Fibroblast of lung (primary cell): Measurements from ENCODE around the gene POLA1. TPM values are rescaled to one million over a fixed set of nuclear protein-coding genes. Genes with fewer than 3 reads are reported as not detected.

Experiments used
- DNase-seq, 2 donors: peaks; one replicate each; pipeline versions ENCODE4 v3.0.0 to v3.0.0-alpha.2; 2010; ENCODE audit warnings: low read depth in 2 of 2
- H2AFZ ChIP-seq: 2 replicates; pipeline ENCODE4 v1.5.1; 2012; ENCODE audit warnings: low read length, control low read depth, inconsistent platforms
- H3K27ac ChIP-seq: 2 replicates; pipeline ENCODE4 v1.5.1; 2011; ENCODE audit warnings: low read length, control low read depth; ENCODE audit not compliant: insufficient read depth
- H3K27me3 ChIP-seq: 2 replicates; pipeline ENCODE4 v1.5.1; 2011; ENCODE audit warnings: mild to moderate bottlenecking, low read length; ENCODE audit not compliant: control insufficient read depth, insufficient read depth
- H3K36me3 ChIP-seq: 2 replicates; pipeline ENCODE4 v1.5.1; 2011; ENCODE audit warnings: low read length; ENCODE audit not compliant: control insufficient read depth, insufficient read depth
- H3K4me1 ChIP-seq: 2 replicates; pipeline ENCODE4 v1.5.1; 2011; ENCODE audit warnings: low read length; ENCODE audit not compliant: control insufficient read depth, insufficient read depth; ENCODE audit errors: extremely low read depth
- H3K4me2 ChIP-seq: 2 replicates; pipeline ENCODE4 v1.5.1; 2011; ENCODE audit warnings: low read length, control low read depth; ENCODE audit not compliant: insufficient read depth; ENCODE audit errors: extremely low read depth
- H3K4me3 ChIP-seq, 4 experiments: fragments of 200-600 bp in 1 of 4; sonication (generic) in 1 of 4; replicated peaks in 1 of 4; 2 replicates each; pipeline ENCODE4 v1.5.1; 2011 to 2016; ENCODE audit warnings: low read length in 4 of 4, low read depth in 3 of 4, mild to moderate bottlenecking in 3 of 4, control low read depth in 2 of 4, inconsistent platforms in 1 of 4, mixed read lengths in 1 of 4; ENCODE audit not compliant: insufficient read depth in 1 of 4; ENCODE audit errors: control extremely low read depth in 1 of 4
- H3K79me2 ChIP-seq: 2 replicates; pipeline ENCODE4 v1.5.1; 2012; ENCODE audit warnings: mild to moderate bottlenecking, low read length, inconsistent platforms; ENCODE audit not compliant: control insufficient read depth, insufficient read depth
- H3K9ac ChIP-seq: 2 replicates; pipeline ENCODE4 v1.5.1; 2011; ENCODE audit warnings: mild to moderate bottlenecking, low read length, control low read depth; ENCODE audit not compliant: insufficient read depth
- H3K9me3 ChIP-seq: 2 replicates; pipeline ENCODE4 v1.5.1; 2012; ENCODE audit warnings: low read depth, low read length; ENCODE audit not compliant: control insufficient read depth, insufficient read depth
- H4K20me1 ChIP-seq: 2 replicates; pipeline ENCODE4 v1.5.1; 2011; ENCODE audit warnings: low read length; ENCODE audit not compliant: control insufficient read depth, insufficient read depth; ENCODE audit errors: extremely low read depth
- EZH2 ChIP-seq: IDR thresholded peaks from 2 replicates; pipeline ENCODE4 v1.5.1; 2012; ENCODE audit warnings: low read length, control low read depth, mild to moderate bottlenecking; ENCODE audit errors: missing control alignments
- polyA plus RNA-seq, 2 donors: library from polyadenylated mRNA; depleted of rRNA in 1 of 2; stranded (reverse) in 1 of 2; unstranded in 1 of 2; fragments of >200 nt; gene quantifications; 2 replicates each; pipeline ENCODE4 v1.2.1, GENCODE V29; 2011 to 2012; ENCODE audit warnings: missing spikeins in 1 of 2
- total RNA-seq: library from RNA; depleted of rRNA; stranded (reverse); fragments of >200 nt; gene quantifications from 2 replicates; pipeline ENCODE4 v1.2.1, GENCODE V29; 2014
- TF ChIP-seq, protein P1 (sequence below), 2 donors: IDR thresholded peaks in 1 of 2; conservative IDR thresholded peaks in 1 of 2; 1 replicate in 1 of 2; 2 replicates in 1 of 2; pipeline ENCODE4 v1.5.1; 2011 to 2012; ENCODE audit warnings: low read length in 2 of 2, control low read depth in 1 of 2, inconsistent platforms in 1 of 2, low read depth in 1 of 2, mild to moderate bottlenecking in 1 of 2

Gene POLA1
- total and polyA plus RNA-seq, 2 donors (not counting 1 experiment from before 2014, with no cell fraction given): 1.7 to 9.2 TPM

DNA sequence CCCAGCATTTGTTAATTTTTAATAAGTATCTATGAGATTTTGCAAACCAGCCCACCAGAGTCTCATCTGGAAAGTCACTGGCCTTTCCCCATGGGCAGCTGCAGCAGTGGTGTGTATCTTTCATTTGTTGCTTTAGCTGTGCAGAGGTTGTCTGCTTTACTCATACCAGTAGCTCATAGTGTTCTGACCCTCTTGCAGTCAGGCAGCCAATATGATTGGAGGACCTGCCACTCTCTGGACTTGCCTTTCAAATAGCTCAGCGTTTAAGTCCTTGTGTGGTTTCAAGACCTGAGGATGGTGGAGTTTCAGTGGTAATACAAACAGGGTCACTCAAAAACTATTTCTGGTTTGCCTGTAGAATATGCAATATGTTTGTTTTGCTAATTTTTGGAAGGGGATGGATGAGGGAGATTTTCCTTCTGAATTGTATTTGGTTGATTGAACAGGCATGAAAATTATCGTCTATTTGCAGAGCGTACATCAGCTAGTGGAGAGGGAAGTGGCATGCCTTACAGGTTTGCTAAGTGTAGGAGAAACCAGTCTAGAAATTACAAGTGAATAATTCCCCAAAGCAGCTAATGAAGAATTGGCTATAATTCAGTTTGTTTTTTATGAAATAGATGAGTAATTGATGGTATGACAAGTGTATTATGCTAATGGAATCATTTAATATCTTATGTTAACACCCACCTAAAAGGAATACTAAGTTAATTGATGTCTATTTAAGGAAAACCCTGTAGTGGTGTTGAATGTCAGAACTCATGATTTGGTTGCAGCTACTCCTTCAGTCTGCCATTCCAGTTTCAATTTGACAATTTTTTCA, 8.9 kb downstream of the POLA1 start:
- no peaks in the 10 kb centered on the region for H3K36me3 ChIP-seq
- H3K27ac ChIP-seq: no peak overlapping the region
- no peaks in the 10 kb centered on the region for H3K27me3 ChIP-seq
- no peaks in the 10 kb centered on the region for H4K20me1 ChIP-seq
- H3K4me3 ChIP-seq: no peak overlapping the region
- no peak overlapping the region for H3K9ac ChIP-seq
- no peaks in the 10 kb centered on the region for H3K9me3 ChIP-seq
- DNase-seq: no peak
- no peak overlapping the region for H3K4me2 ChIP-seq
- no peak overlapping the region for H2AFZ ChIP-seq
- H3K4me1 ChIP-seq: no peaks in the 10 kb centered on the region
- no peaks in the 10 kb centered on the region for H3K79me2 ChIP-seq
- no peak for TF ChIP-seq EZH2
- TF ChIP-seq, protein P1, sequence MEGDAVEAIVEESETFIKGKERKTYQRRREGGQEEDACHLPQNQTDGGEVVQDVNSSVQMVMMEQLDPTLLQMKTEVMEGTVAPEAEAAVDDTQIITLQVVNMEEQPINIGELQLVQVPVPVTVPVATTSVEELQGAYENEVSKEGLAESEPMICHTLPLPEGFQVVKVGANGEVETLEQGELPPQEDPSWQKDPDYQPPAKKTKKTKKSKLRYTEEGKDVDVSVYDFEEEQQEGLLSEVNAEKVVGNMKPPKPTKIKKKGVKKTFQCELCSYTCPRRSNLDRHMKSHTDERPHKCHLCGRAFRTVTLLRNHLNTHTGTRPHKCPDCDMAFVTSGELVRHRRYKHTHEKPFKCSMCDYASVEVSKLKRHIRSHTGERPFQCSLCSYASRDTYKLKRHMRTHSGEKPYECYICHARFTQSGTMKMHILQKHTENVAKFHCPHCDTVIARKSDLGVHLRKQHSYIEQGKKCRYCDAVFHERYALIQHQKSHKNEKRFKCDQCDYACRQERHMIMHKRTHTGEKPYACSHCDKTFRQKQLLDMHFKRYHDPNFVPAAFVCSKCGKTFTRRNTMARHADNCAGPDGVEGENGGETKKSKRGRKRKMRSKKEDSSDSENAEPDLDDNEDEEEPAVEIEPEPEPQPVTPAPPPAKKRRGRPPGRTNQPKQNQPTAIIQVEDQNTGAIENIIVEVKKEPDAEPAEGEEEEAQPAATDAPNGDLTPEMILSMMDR (conservative IDR thresholded peaks at IDR 0.05 in 1 of 2, IDR thresholded peaks at IDR 0.05 in 1 of 2; ENCODE audit: low read depth in 1 of 2, low read length in 2 of 2): no peak

DNA sequence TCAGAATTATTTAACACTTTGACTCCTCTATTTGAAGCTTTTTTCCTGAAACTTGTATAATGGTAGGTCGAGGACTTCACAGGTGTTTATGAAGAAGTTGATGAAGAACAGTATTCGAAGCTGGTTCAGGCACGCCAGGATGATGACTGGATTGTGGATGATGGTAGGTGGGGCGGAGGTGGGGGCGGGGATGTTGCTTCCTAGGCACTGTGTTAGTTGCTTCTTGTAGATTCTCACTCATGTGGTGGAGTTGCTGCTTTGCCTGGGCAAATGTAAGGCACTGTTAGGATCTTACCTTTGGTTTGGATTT, 9.4 kb downstream of the POLA1 start:
- H3K4me1 ChIP-seq: no peaks in the 10 kb centered on the region
- H2AFZ ChIP-seq: no peak overlapping the region
- no peaks in the 10 kb centered on the region for H3K36me3 ChIP-seq
- H3K9ac ChIP-seq: no peak overlapping the region
- no peak overlapping the region for H3K4me2 ChIP-seq
- no peak overlapping the region for H3K27ac ChIP-seq
- no peak for DNase-seq
- no peaks in the 10 kb centered on the region for H3K27me3 ChIP-seq
- no peak for TF ChIP-seq EZH2
- no peak overlapping the region for H3K4me3 ChIP-seq
- H4K20me1 ChIP-seq: no peaks in the 10 kb centered on the region
- H3K9me3 ChIP-seq: no peaks in the 10 kb centered on the region
- no peaks in the 10 kb centered on the region for H3K79me2 ChIP-seq

DNA sequence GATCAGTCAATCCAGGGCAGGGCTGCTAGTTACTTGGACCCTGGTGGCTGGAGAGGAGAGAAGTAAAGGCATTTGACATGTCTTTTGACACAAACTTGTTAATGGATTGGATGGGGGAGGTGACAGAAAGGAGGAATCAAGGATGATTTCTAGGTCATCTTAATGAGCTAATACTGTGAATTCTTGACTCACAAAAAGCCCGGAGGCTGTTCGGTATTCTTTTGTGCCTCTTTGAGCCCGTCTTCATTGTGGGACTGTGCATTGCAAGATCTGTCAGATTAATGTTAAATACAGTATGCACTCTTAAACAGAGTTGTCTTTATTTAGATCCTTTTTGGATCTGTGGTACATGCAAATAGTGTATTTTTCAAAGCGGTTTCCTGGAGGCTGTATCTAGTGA, 25.1 kb downstream of the POLA1 start:
- Histone ChIP-seq H3K27ac (no peak overlapping the region), H3K4me2 (no peak overlapping the region), H3K27me3 (no peaks in the 10 kb centered on the region), H3K4me1 (no peaks in the 10 kb centered on the region), H4K20me1 (no peaks in the 10 kb centered on the region), H3K4me3 (no peak overlapping the region), H2AFZ (no peak overlapping the region), H3K9ac (no peak overlapping the region), H3K9me3 (no peaks in the 10 kb centered on the region), H3K79me2 (no peaks in the 10 kb centered on the region), H3K36me3 (no peaks in the 10 kb centered on the region)
- DNase-seq: no peak
- TF ChIP-seq, protein P1 (conservative IDR thresholded peaks at IDR 0.05 in 1 of 2, IDR thresholded peaks at IDR 0.05 in 1 of 2; ENCODE audit: low read depth in 1 of 2, low read length in 2 of 2): no peak
- no peak for TF ChIP-seq EZH2
